PFSK-1 (cell line): ENCODE data around the gene CAMTA1.

ENCODE experiments used
- POLR2AphosphoS5 ChIP-seq: IDR thresholded peaks from 2 replicates; pipeline ENCODE4 v1.6.1; 2012; ENCODE audit warnings: low read depth, mild to moderate bottlenecking, control low read depth, low read length, moderate library complexity
- REST ChIP-seq, 2 experiments: IDR thresholded peaks; 2 replicates each; pipeline versions ENCODE4 v1.6.1 to v1.8.0; 2011 to 2012; ENCODE audit warnings: low read depth in 2 of 2, low read length in 2 of 2, control low read depth in 1 of 2, inconsistent platforms in 1 of 2, mild to moderate bottlenecking in 1 of 2, moderate library complexity in 1 of 2; ENCODE audit not compliant: insufficient read depth in 1 of 2
- TAF1 ChIP-seq: IDR thresholded peaks from 2 replicates; pipeline ENCODE4 v1.6.1; 2012; ENCODE audit warnings: low read length, control low read depth, borderline replicate concordance; ENCODE audit not compliant: insufficient read depth

- TF ChIP-seq POLR2AphosphoS5 (no peak), REST (IDR thresholded peaks at IDR 0.05; ENCODE audit: insufficient read depth in 1 of 2, low read depth in 2 of 2, low read length in 2 of 2) (no peak), TAF1 (no peak)
Observed at GRCh38 chr1:7335224-7335879, 550.1 kb downstream of the CAMTA1 start.
